GM21786 (cell line): ENCODE results near the gene POLR3C.

Source experiments
- ATAC-seq: cut with Tn5 transposase; IDR thresholded peaks from one replicate; pipeline ENCODE4 v1.9.1; 2021; ENCODE audit not compliant: unreplicated experiment

Gene POLR3C

GRCh38 chr1:145863282-145864018, 39.5 kb downstream of the POLR3C start:
- no peak for ATAC-seq

DNA sequence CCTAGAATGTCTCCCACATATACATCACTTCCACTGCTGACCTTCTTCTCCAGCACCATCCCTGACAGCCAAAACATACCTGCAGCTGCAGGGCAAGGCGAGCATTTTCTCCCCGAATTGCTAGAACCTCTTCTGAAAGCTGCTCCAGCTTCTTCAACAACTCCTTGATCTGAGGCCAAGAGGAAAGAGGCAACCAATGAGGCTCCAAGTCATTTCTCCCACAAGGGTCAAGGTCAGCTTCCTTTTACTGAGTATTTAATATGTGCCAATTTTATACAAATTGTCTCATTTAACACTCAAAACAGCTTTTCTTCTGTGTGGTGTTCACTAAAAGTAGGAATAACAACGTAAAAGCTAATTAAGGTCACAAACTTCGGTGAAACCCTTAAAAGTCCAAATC, 44.2 kb downstream of the POLR3C start:
- no peak for ATAC-seq

GRCh38 chr1:145871994-145872924, 48.3 kb downstream of the POLR3C start:
- ATAC-seq, result no peak

- ATAC-seq, result no peak
Measured at GRCh38 chr1:145874646-145875045, 50.6 kb downstream of the POLR3C start.

- no peak for ATAC-seq
Measured at GRCh38 chr1:145877923-145878486, 54.0 kb downstream of the POLR3C start.

DNA sequence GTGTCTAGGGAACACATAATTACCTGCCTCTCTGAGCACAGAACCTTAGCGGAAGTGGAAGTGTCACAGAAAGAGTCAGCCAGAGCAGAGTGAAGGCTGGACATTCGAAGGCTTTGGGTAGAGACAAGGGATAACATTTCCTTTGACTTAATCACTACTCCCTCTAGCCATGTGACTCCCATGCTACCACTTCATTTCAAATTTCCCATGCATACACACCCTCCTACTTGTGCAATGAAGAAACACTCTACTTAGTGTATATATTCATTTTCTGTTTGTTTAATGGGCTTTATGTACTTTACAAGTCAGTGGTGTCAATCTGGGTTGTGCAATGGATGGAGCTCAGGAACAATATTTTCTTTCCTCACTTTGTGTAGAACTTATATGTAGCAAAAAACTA, 54.7 kb downstream of the POLR3C start:
- no peak for ATAC-seq

GRCh38 chr1:145879775-145880174, 55.8 kb downstream of the POLR3C start:
- no peak for ATAC-seq

DNA sequence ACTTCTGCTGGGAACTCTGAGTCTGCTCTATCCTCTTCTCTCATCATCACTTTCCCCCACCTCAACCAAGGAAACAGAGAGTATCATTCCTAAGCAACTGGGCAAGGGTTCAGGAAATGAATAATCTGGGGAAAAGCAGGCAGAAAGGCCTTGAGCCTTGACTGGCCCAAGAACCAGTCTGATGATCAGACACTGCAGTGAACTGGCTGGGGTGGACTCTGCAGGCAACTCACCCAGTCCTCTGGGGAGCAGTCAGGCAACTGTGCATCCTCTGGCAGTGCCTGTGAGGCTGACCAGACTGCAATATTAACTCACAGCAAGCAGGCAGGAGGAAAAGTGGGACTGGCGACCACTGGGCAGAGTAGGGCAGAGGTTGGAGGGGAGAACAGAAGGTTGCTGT, 60.7 kb downstream of the POLR3C start:
- ATAC-seq, result no peak

- ATAC-seq, result peak; percentile 97
Measured at GRCh38 chr1:145885738-145886287, 61.8 kb downstream of the POLR3C start, which contains the start of gene ANKRD35. ANKRD35 (minus strand) TSS chr1:145885866; CDS start chr1:145885758, 108 bp downstream.

DNA sequence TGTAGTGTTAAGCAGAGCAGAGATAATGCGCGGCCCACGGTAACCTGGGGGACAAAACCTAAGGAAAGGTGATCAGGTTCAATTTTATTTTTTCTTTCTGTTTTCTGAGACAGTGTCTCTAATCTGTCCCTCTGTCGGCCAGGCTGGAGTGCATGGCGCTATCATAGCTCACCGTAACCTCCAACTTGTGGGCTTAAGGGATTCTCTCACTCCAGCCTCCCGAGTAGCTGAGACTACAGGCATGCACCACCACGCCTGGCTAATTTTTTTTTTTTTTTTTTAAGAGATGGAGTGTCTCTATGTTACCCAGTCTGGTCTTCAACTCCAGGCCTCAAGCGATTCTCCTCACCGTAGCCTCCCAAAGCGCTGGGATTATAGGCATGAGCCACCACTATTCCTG, 62.4 kb downstream of the POLR3C start:
- ATAC-seq, result no peak

DNA sequence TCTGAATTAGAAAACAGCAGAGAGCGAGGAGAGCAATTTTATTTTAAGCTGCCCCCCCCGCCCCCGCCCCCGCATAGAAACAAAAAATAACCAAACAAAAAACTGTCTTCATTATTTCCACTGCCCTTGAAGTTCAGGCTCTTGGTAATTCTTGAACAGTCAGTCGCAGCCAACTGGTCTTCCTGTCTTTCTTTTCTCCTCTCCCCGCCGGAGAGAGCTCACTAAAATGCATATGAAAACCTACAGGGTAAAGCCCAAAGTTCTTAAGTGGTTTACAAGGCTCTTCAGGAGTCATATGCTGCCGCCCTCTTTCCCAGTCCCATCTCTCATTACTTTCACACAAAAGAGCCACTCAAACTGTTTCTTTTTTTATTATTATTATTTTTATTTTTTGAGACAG, 62.8 kb downstream of the POLR3C start:
- no peak for ATAC-seq

- ATAC-seq, result no peak
Measured at GRCh38 chr1:145887631-145888030, 63.6 kb downstream of the POLR3C start.

DNA sequence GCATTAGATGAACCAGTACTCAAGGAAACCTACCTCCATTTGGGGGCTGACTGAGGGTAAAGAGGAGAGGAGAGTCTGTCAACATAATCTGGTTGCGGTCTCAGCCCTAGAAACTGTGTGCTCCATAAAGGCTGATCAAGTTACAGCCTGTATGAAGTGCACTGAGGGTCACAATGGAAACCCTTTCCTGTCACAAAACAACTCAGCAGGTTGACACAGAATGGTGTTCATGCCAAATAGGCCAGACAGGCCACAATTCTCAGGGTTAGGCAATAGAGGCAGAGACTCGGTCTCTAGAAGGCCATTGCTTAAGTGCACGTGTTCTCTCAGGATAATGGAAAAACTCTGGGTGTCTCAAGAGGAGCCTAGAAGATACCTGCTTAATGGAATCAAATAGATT, 65.7 kb downstream of the POLR3C start:
- ATAC-seq, result no peak

DNA sequence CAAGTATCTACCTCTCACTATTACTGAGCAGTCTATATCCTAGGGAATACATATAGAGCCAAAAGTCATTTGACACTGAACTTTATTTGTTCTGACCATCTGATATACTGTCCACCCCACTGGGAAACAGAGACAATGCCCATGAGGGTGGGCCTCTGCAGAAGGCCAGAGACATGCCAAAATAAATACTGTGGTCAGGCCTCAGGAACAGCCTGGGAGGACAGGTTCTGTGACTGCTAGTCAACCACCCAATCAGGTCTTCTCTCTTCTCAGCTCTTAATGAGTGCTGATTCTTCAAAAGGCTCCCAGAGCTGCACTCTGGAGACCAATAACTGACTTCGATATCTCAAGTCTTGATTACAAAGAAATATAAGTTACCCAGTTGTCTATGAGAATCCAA, 67.1 kb downstream of the POLR3C start:
- no peak for ATAC-seq

DNA sequence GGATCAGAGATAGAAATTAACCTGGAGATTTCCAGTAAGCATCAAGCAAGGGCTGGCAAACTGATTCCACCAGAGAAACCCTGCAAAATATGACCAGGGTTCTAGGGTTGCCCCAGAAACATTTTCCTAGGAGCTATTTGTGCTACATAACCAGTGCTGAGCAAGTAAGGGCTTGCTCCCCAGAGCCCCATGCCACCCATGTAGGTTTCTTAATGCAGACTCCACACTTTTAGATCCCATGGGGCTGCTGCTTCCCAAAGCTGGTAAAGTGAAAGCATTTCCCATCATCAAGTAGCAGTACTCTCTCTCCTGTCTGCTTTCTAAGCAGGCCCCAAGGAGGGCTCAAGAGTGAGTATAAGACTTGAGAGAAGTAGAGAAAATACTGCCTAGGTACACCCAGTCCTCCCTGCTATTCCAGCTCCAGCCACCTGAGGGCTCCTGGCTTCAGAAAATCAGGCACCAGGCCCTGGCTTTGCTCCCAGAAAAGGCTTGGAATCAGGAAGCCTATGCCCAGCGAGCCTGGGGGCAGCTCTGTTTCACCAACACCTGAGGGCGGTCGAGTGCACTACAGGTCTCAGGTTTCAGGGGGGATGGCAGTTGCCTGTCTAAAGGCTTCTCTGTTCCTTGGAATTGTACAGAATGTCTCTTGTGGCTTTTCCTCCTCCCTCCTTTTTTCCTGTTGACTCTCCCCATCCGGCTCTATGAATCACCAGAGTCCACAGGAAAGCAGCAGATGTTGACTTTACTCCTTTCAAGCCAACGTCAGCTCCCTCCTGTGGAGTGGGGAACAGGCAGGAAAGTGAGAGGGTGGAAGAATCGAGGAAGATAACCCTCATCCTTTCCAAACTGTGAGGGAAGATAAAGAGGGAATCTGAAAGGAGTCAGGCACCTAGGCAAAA, 67.8 kb downstream of the POLR3C start:
- ATAC-seq, result no peak

GRCh38 chr1:145892486-145893087, 68.6 kb downstream of the POLR3C start:
- ATAC-seq, result no peak

DNA sequence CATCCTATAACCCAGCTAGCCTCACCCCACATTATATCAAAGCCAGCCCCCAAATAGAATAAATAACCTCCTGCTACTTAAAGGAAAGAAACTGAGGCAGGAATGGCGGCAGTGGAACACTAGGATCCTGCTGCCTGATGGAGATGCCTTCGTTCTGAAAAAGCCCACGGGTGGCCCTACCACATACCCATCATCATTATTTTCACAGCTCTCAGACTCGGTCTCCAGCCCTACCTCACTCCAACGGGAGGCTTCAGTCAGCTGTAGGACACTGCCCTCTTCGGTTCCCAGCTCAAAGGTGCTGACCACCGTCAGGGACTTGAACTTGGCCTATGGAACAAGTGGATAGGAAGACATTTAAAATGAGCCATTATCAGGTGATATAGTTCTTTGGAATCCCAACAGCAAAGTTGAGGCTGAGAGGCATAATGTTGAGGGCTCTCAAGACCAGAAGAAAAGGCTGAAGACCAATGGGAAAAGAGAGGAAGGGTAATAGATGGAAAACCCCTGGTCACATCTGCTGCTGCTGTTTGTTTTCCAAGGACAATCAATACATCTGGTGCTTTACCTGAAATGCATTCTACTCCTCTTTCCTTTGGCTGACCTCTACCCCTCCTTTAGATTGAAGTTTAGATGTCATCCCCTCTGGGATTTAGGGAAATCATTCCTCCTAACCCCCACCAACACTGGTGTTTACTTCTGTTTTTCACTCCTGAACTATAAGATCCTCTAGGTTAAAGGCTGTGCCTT, 69.5 kb downstream of the POLR3C start:
- no peak for ATAC-seq
